H9 (cell line): ENCODE data around the gene SLC51B. TPM values are rescaled to one million over a fixed set of nuclear protein-coding genes. Genes with fewer than 3 reads are reported as not detected.

ENCODE experiments used
- DNase-seq: peaks from one replicate; pipeline ENCODE4 v3.0.0-alpha.2; 2017
- H2AFZ ChIP-seq: one replicate; pipeline ENCODE4 v1.6.1; 2013; ENCODE audit warnings: mild to moderate bottlenecking, low read length, control low read depth, moderate library complexity
- H2AK5ac ChIP-seq: 2 replicates; pipeline ENCODE4 v1.6.1; 2013; ENCODE audit warnings: low read length, control low read depth, mixed read lengths; ENCODE audit not compliant: insufficient read length
- H2BK120ac ChIP-seq: one replicate; pipeline ENCODE4 v1.6.1; 2013; ENCODE audit warnings: low read depth, mild to moderate bottlenecking, low read length, control low read depth, inconsistent platforms; ENCODE audit not compliant: poor library complexity, severe bottlenecking
- H2BK12ac ChIP-seq: 2 replicates; pipeline ENCODE4 v1.6.1; 2013; ENCODE audit warnings: low read length, control low read depth, mixed read lengths, low read depth; ENCODE audit not compliant: insufficient read length
- H2BK15ac ChIP-seq: 2 replicates; pipeline ENCODE4 v1.6.1; 2013; ENCODE audit warnings: low read depth, low read length, control low read depth
- H2BK20ac ChIP-seq: one replicate; pipeline ENCODE4 v1.6.1; 2013; ENCODE audit warnings: low read depth, mild to moderate bottlenecking, low read length, control low read depth, inconsistent platforms; ENCODE audit not compliant: poor library complexity, severe bottlenecking
- H2BK5ac ChIP-seq: 2 replicates; pipeline ENCODE4 v1.6.1; 2013; ENCODE audit warnings: low read length, control low read depth, mixed read lengths; ENCODE audit not compliant: insufficient read length
- H3K14ac ChIP-seq: 2 replicates; pipeline ENCODE4 v1.6.1; 2013; ENCODE audit warnings: low read length, control low read depth; ENCODE audit not compliant: insufficient read depth
- H3K18ac ChIP-seq: 2 replicates; pipeline ENCODE4 v1.6.1; 2013; ENCODE audit warnings: low read depth, mild to moderate bottlenecking, mixed read lengths, low read length, control low read depth; ENCODE audit not compliant: insufficient read length
- H3K23ac ChIP-seq: 2 replicates; pipeline ENCODE4 v1.6.1; 2013; ENCODE audit warnings: low read length, control low read depth, mixed read lengths, low read depth; ENCODE audit not compliant: insufficient read length
- H3K23me2 ChIP-seq: 2 replicates; pipeline ENCODE4 v1.6.1; 2013; ENCODE audit warnings: low read depth, mild to moderate bottlenecking, mixed read lengths, low read length, control low read depth; ENCODE audit not compliant: insufficient read length, poor library complexity, severe bottlenecking
- H3K27ac ChIP-seq: 2 replicates; pipeline ENCODE4 v1.5.1; 2013; ENCODE audit warnings: low read length, control low read depth, mixed read lengths, low read depth; ENCODE audit not compliant: insufficient read length
- H3K27me3 ChIP-seq: 2 replicates; pipeline ENCODE4 v1.6.1; 2013; ENCODE audit warnings: low read length, control low read depth, inconsistent platforms; ENCODE audit not compliant: insufficient read depth
- H3K4ac ChIP-seq: 2 replicates; pipeline ENCODE4 v1.6.1; 2013; ENCODE audit warnings: low read depth, mild to moderate bottlenecking, control low read depth, inconsistent platforms, low read length, moderate library complexity
- H3K4me1 ChIP-seq: 2 replicates; pipeline ENCODE4 v1.6.1; 2013; ENCODE audit warnings: low read length, control low read depth, inconsistent platforms; ENCODE audit not compliant: insufficient read depth
- H3K4me2 ChIP-seq: 2 replicates; pipeline ENCODE4 v1.6.1; 2013; ENCODE audit warnings: low read length, control low read depth, mixed read lengths; ENCODE audit not compliant: insufficient read length, insufficient read depth
- H3K56ac ChIP-seq: 2 replicates; pipeline ENCODE4 v1.6.1; 2013; ENCODE audit warnings: low read depth, mild to moderate bottlenecking, mixed read lengths, low read length, control low read depth; ENCODE audit not compliant: insufficient read length
- H3K79me1 ChIP-seq: 2 replicates; pipeline ENCODE4 v1.6.1; 2013; ENCODE audit warnings: low read depth, mild to moderate bottlenecking, moderate library complexity, low read length, control low read depth, inconsistent platforms; ENCODE audit not compliant: insufficient read depth, poor library complexity, severe bottlenecking
- H3K79me2 ChIP-seq: 2 replicates; pipeline ENCODE4 v1.6.1; 2013; ENCODE audit warnings: low read length, control low read depth, inconsistent platforms; ENCODE audit not compliant: insufficient read depth
- H3K9ac ChIP-seq: 2 replicates; pipeline ENCODE4 v1.6.1; 2013; ENCODE audit warnings: low read length, control low read depth, mixed read lengths; ENCODE audit not compliant: insufficient read length; ENCODE audit errors: extremely low read depth
- H3K9me3 ChIP-seq: one replicate; pipeline ENCODE4 v1.6.1; 2013; ENCODE audit warnings: low read depth, low read length, inconsistent platforms; ENCODE audit not compliant: control insufficient read depth
- H3T11ph ChIP-seq: one replicate; pipeline ENCODE4 v1.6.1; 2013; ENCODE audit warnings: mild to moderate bottlenecking, low read length, control low read depth, inconsistent platforms
- H4K20me1 ChIP-seq: one replicate; pipeline ENCODE4 v1.6.1; 2013; ENCODE audit not compliant: control insufficient read depth, insufficient read length, insufficient read depth
- H4K5ac ChIP-seq: 2 replicates; pipeline ENCODE4 v1.6.1; 2013; ENCODE audit warnings: low read depth, mild to moderate bottlenecking, mixed read lengths, low read length, control low read depth; ENCODE audit not compliant: insufficient read length
- H4K8ac ChIP-seq: replicated peaks from 2 replicates; pipeline ENCODE4 v1.6.1; 2013; ENCODE audit warnings: low read length, control low read depth, mixed read lengths, low read depth; ENCODE audit not compliant: insufficient read length
- H4K91ac ChIP-seq: 2 replicates; pipeline ENCODE4 v1.6.1; 2013; ENCODE audit warnings: low read depth, mild to moderate bottlenecking, moderate library complexity, mixed read lengths, low read length, control low read depth; ENCODE audit not compliant: insufficient read length
- H3K27ac Mint-ChIP-seq, 3 experiments: 2 replicates in 2 of 3; 3 replicates in 1 of 3; pipeline ENCODE4 v1.8.0; 2020 to 2021; ENCODE audit warnings: mixed read lengths in 3 of 3, mild to moderate bottlenecking in 1 of 3, moderate library complexity in 1 of 3
- H3K27me3 Mint-ChIP-seq: 2 replicates; pipeline ENCODE4 v1.8.0; 2021; ENCODE audit warnings: low read depth, mild to moderate bottlenecking, moderate library complexity, mixed read lengths
- H3K36me3 Mint-ChIP-seq, 3 experiments: 2 replicates in 2 of 3; 3 replicates in 1 of 3; pipeline ENCODE4 v1.8.0; 2020 to 2021; ENCODE audit warnings: low read depth in 3 of 3, mixed read lengths in 3 of 3; ENCODE audit not compliant: insufficient read depth in 1 of 3
- H3K4me1 Mint-ChIP-seq, 2 experiments: 2 replicates each; pipeline ENCODE4 v1.8.0; 2020; ENCODE audit warnings: mixed read lengths in 2 of 2
- H3K4me3 Mint-ChIP-seq, 2 experiments: 2 replicates in 1 of 2; 3 replicates in 1 of 2; pipeline ENCODE4 v1.8.0; 2020 to 2021; ENCODE audit warnings: mild to moderate bottlenecking in 2 of 2, mixed read lengths in 2 of 2, moderate library complexity in 1 of 2
- H3K9me3 Mint-ChIP-seq, 2 experiments: 2 replicates in 1 of 2; 3 replicates in 1 of 2; pipeline ENCODE4 v1.8.0; 2020; ENCODE audit warnings: mild to moderate bottlenecking in 2 of 2, mixed read lengths in 2 of 2, moderate library complexity in 1 of 2
- CTCF ChIP-seq: fragments of 200-600 bp; sonication (generic); conservative IDR thresholded peaks from 3 replicates; pipeline ENCODE4 v1.8.0; 2021; ENCODE audit warnings: antibody characterized with exemption, mild to moderate bottlenecking
- WGBS: extraction: QIAGEN DNeasy Blood & Tissue Kit; methylation state at CpG from one replicate; pipeline ENCODE4 v1.1.7; 2013; ENCODE audit warnings: missing lambda C conversion rate, low lambda C conversion rate, mixed read lengths; ENCODE audit not compliant: insufficient read length; ENCODE audit errors: extremely low coverage; 5-methylcytosine and 5-hydroxymethylcytosine counted together
- total RNA-seq: library from RNA; stranded (reverse); gene quantifications from 2 replicates; pipeline ENCODE4 v1.2.1, GENCODE V29; 2021

SLC51B gene
- total RNA-seq, 1 experiment from 2014 or later: not detected

DNA sequence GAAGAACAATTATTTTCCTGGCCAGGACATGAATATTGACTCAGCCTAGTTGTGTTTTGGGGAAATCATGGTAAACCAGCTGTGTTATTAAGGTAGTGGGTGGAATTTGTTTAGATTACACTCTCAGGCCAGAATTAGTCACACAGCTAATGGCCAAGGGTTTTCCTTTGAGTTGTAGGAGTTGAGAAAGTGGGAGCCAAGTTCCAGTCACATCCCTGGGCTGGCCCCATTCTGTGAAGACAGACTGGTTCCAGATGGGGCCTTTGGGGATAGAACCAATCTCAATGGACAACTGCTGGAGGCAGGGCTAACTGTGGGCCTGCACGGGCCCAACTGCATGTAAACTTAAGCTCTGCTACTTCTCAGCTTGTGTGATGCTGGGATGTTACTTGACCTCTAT lies 24.0 kb downstream of the SLC51B start:
- Histone ChIP-seq H4K5ac (no peak overlapping the region), H3K79me2 (no peaks in the 10 kb centered on the region), H3T11ph (no peak overlapping the region), H4K8ac (no peak overlapping the region), H3K18ac (no peak overlapping the region), H3K4me2 (no peak overlapping the region), H4K20me1 (no peaks in the 10 kb centered on the region), H4K91ac (no peak overlapping the region), H3K4me1 (peaks cover 5% of the 10 kb centered on the region), H2BK15ac (no peak overlapping the region), H3K9ac (no peak overlapping the region), H2BK120ac (no peak overlapping the region), H3K79me1 (no peaks in the 10 kb centered on the region), H2AFZ (no peak overlapping the region), H3K4ac (no peak overlapping the region), H2BK12ac (no peak overlapping the region), H3K9me3 (no peaks in the 10 kb centered on the region), H3K56ac (no peak overlapping the region), H3K27ac (no peak overlapping the region), H3K23me2 (peaks cover 7% of the 10 kb centered on the region), H3K23ac (no peak overlapping the region), H3K14ac (no peak overlapping the region), H3K27me3 (no peaks in the 10 kb centered on the region), H2BK5ac (no peak overlapping the region), H2BK20ac (no peak overlapping the region), H2AK5ac (no peak overlapping the region)
- no peak for DNase-seq
- no peak overlapping the region for H3K27ac Mint-ChIP-seq
- TF ChIP-seq CTCF: no peak
- WGBS: no CpG with 5 or more reads among the region's 1 CpG
- H3K4me3 Mint-ChIP-seq: no peak overlapping the region
- H3K4me1 Mint-ChIP-seq: peaks cover 36 to 37% of the 10 kb centered on the region in 2 experiments
- peaks cover 3 to 10% of the 10 kb centered on the region in 2 experiments; a peak in 3 of 5 replicates for H3K9me3 Mint-ChIP-seq
- H3K27me3 Mint-ChIP-seq: peaks cover 8% of the 10 kb centered on the region
- H3K36me3 Mint-ChIP-seq: no peaks in the 10 kb centered on the region; a peak in 3 of 7 replicates
